HG03039 (cell line): ENCODE data around the gene METTL1.

Experiments used
- ATAC-seq: cut with Tn5 transposase; IDR thresholded peaks from one replicate; pipeline ENCODE4 v1.9.1; 2021; ENCODE audit warnings: mild to moderate bottlenecking, moderate library complexity; ENCODE audit not compliant: unreplicated experiment

Gene METTL1

GRCh38 chr12:57770734-57771133, 1.2 kb downstream of the METTL1 start:
- no peak for ATAC-seq

- ATAC-seq, result no peak
These were observed 2.3 kb downstream of the METTL1 start for GRCh38 chr12:57769594-57769993.

GRCh38 chr12:57767876-57768275, 4.0 kb downstream of the METTL1 start:
- no peak for ATAC-seq

GRCh38 chr12:57767305-57767698, 4.6 kb downstream of the METTL1 start:
- ATAC-seq, result no peak

GRCh38 chr12:57766464-57767304, 5.2 kb downstream of the METTL1 start, which contains the start of gene CYP27B1:
Gene CYP27B1, minus strand, starts transcription at chr12:57767078. Its CDS starts 37 bp downstream, at chr12:57767041.
- no peak for ATAC-seq

GRCh38 chr12:57765698-57766463, 6.0 kb downstream of the METTL1 start:
- no peak for ATAC-seq

- ATAC-seq, result no peak
These were observed 6.8 kb downstream of the METTL1 start for GRCh38 chr12:57765003-57765697.

- no peak for ATAC-seq
These were observed 7.3 kb downstream of the METTL1 start for GRCh38 chr12:57764662-57765002.

GRCh38 chr12:57763881-57764661, 7.8 kb downstream of the METTL1 start:
- no peak for ATAC-seq

GRCh38 chr12:57762463-57762862, 9.4 kb downstream of the METTL1 start:
- no peak for ATAC-seq

- ATAC-seq, result no peak
These were observed 10.4 kb downstream of the METTL1 start for GRCh38 chr12:57761391-57761998.

GRCh38 chr12:57760347-57760982, 11.4 kb downstream of the METTL1 start:
- no peak for ATAC-seq

GRCh38 chr12:57759360-57759980, 12.4 kb downstream of the METTL1 start:
- ATAC-seq, result no peak

GRCh38 chr12:57758552-57759359, 13.1 kb downstream of the METTL1 start:
- no peak for ATAC-seq

- no peak for ATAC-seq
These were observed 14.1 kb downstream of the METTL1 start for GRCh38 chr12:57757771-57758170.

- no peak for ATAC-seq
These were observed 15.2 kb downstream of the METTL1 start for GRCh38 chr12:57756406-57757341.
